Naive thymus-derived CD4-positive, alpha-beta T cell (primary cell): ENCODE measurements around the gene CPAMD8. TPM values are rescaled to one million over a fixed set of nuclear protein-coding genes. Genes with fewer than 3 reads are reported as not detected.
A peak's percentile ranks its signal among the peaks of the same experiment; 100 is the strongest.

Experiments
- ATAC-seq: fragments of 150-1000 bp; cut with Tn5 transposase; 2 replicates; pipeline ENCODE4 v1.10.0; 2021; ENCODE audit warnings: mild to moderate bottlenecking, moderate library complexity
- CTCF ChIA-PET: fragments of 350-600 bp; sonication (Branson Sonifier 250); formaldehyde crosslinking; loops from one replicate; lab custom pipeline; 2021; ENCODE audit warnings: antibody characterized with exemption; lab: Charles Lee
- POLR2A ChIA-PET: fragments of 350-600 bp; sonication (Branson Sonifier 250); formaldehyde crosslinking; loops from one replicate; lab custom pipeline; 2021; ENCODE audit warnings: antibody characterized with exemption, inconsistent platforms; lab: Charles Lee
- DNase-seq, 9 donors: peaks; one replicate each; pipeline versions ENCODE4 v3.0.0 to v3.0.0-alpha.2; 2020 to 2022; ENCODE audit warnings: mixed read lengths in 1 of 9
- H3K27ac ChIP-seq: one replicate; pipeline ENCODE4 v1.7.0; 2013; ENCODE audit warnings: mild to moderate bottlenecking, low read depth, low read length, moderate library complexity
- H3K27me3 ChIP-seq, 2 donors: one replicate each; pipeline ENCODE4 v1.7.0; 2013; ENCODE audit warnings: low read length in 2 of 2, mild to moderate bottlenecking in 2 of 2, moderate library complexity in 2 of 2; ENCODE audit not compliant: control insufficient read depth in 2 of 2, insufficient read depth in 2 of 2
- H3K36me3 ChIP-seq, 3 experiments: 1 replicate in 2 of 3; 2 replicates in 1 of 3; pipeline ENCODE4 v1.7.0; 2013; ENCODE audit warnings: low read length in 3 of 3, mild to moderate bottlenecking in 3 of 3, moderate library complexity in 1 of 3; ENCODE audit not compliant: insufficient read depth in 3 of 3, control insufficient read depth in 2 of 3
- H3K4me1 ChIP-seq, 2 donors: one replicate each; pipeline ENCODE4 v1.7.0; 2013; ENCODE audit warnings: low read length in 2 of 2, mild to moderate bottlenecking in 2 of 2, moderate library complexity in 1 of 2; ENCODE audit not compliant: control insufficient read depth in 2 of 2, insufficient read depth in 2 of 2
- H3K4me3 ChIP-seq: 2 replicates; pipeline ENCODE4 v1.7.0; 2013; ENCODE audit warnings: mild to moderate bottlenecking, low read length
- H3K9me3 ChIP-seq, 3 experiments: 1 replicate in 2 of 3; 2 replicates in 1 of 3; pipeline ENCODE4 v1.7.0; 2013; ENCODE audit warnings: low read length in 3 of 3; ENCODE audit not compliant: control insufficient read depth in 2 of 3
- H3K27ac Mint-ChIP-seq, 9 donors: one replicate each; pipeline ENCODE4 v1.8.0; 2020 to 2022; ENCODE audit warnings: mixed read lengths in 9 of 9, mild to moderate bottlenecking in 8 of 9, moderate library complexity in 5 of 9, inconsistent platforms in 2 of 9
- H3K27me3 Mint-ChIP-seq, 5 donors: one replicate each; pipeline ENCODE4 v1.8.0; 2021 to 2022; ENCODE audit warnings: mixed read lengths in 5 of 5, mild to moderate bottlenecking in 1 of 5
- H3K36me3 Mint-ChIP-seq, 5 donors: one replicate each; pipeline ENCODE4 v1.8.0; 2020 to 2022; ENCODE audit warnings: mixed read lengths in 5 of 5, mild to moderate bottlenecking in 3 of 5, inconsistent platforms in 1 of 5
- H3K4me1 Mint-ChIP-seq, 7 donors: one replicate each; pipeline ENCODE4 v1.8.0; 2020 to 2022; ENCODE audit warnings: mixed read lengths in 7 of 7, mild to moderate bottlenecking in 3 of 7, inconsistent platforms in 1 of 7
- H3K4me3 Mint-ChIP-seq, 10 donors: one replicate each; pipeline ENCODE4 v1.8.0; 2020 to 2022; ENCODE audit warnings: mild to moderate bottlenecking in 10 of 10, mixed read lengths in 10 of 10, moderate library complexity in 6 of 10, inconsistent platforms in 2 of 10
- H3K9me3 Mint-ChIP-seq, 11 donors: one replicate each; pipeline ENCODE4 v1.8.0; 2020 to 2022; ENCODE audit warnings: mixed read lengths in 11 of 11, mild to moderate bottlenecking in 4 of 11, inconsistent platforms in 1 of 11, moderate library complexity in 1 of 11
- intact Hi-C, 2 donors: fragments of 100-400 bp; cut with micrococcal nuclease; formaldehyde crosslinking; loops; one replicate each; pipeline ENCODE4 v1.15.1; 2023
- polyA plus RNA-seq, 2 donors: library from polyadenylated mRNA; unstranded; fragments of 300-500 nt; fragmentation: Illumina TruSeq; gene quantifications; one replicate each; pipeline ENCODE4 v1.2.3, GENCODE V29; 2021
- total RNA-seq, 6 experiments: library from RNA in 5 of 6; stranded (reverse) in 5 of 6; gene quantifications; 1 replicate in 5 of 6; 2 replicates in 1 of 6; pipeline ENCODE4 v1.2.3 and lab custom pipeline; 2021 to 2026

Gene CPAMD8
- total and polyA plus RNA-seq, 7 experiments from 2014 or later, result 0.18 to 6.6 (median 2.4) TPM

- Histone ChIP-seq H3K9me3 (peaks cover 0 to 14% (median 0%) of the 10 kb centered on the region in 3 experiments), H3K27me3 (no peaks in the 10 kb centered on the region), H3K4me1 (no peaks in the 10 kb centered on the region), H3K4me3 (no peak overlapping the region), H3K36me3 (no peaks in the 10 kb centered on the region), H3K27ac (no peak overlapping the region)
- POLR2A ChIA-PET, result no interaction called here
- Mint-ChIP-seq H3K9me3 (peaks cover 0 to 20% (median 6%) of the 10 kb centered on the region in 11 donors), H3K4me1 (peaks cover 0 to 7% (median 0%) of the 10 kb centered on the region in 7 donors), H3K36me3 (peaks cover 1 to 15% (median 4%) of the 10 kb centered on the region in 5 donors), H3K27me3 (peaks cover 0 to 24% (median 0%) of the 10 kb centered on the region in 5 donors), H3K27ac (no peak overlapping the region), H3K4me3 (no peak overlapping the region)
- intact Hi-C loops, result no loop called here
- CTCF ChIA-PET, result no interaction called here
- ATAC-seq (no peak), DNase-seq (no peak)
These were observed 105.6 kb downstream of the CPAMD8 start for GRCh38 chr19:16920816-16921529.

DNA sequence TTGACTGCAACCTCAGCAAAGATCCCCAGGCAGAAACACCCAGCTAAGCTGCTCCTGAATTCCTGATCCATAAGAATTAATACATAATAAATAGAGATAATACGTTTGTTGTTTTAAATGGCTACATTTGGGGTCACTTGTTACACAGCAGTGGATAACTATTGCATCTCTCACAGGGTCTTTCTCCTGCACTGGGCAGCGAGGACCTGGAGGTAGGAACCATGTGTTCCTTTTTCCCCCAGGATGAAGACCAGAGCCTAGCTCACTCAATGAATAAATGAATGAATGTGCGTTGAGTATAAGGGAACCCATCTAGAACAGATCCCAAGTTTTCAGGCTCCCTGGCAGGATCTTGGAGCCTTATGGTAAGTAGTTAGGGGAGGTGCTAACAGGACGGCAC, 107.1 kb downstream of the CPAMD8 start:
- H3K36me3 Mint-ChIP-seq, result peaks cover 0 to 8% (median 0%) of the 10 kb centered on the region in 5 donors
- ChIA-PET POLR2A (no interaction called here), CTCF (interaction anchor here (0.6 kb wide), 2 partner anchors 109 to 1216 kb away, joined by 3 read pairs; no protein-coding TSS in a partner anchor)
- no peak overlapping the region for H3K27ac Mint-ChIP-seq
- DNase-seq (no peak), ATAC-seq (no peak)
- Histone ChIP-seq H3K9me3 (peaks cover 0 to 16% (median 0%) of the 10 kb centered on the region in 3 experiments), H3K36me3 (no peaks in the 10 kb centered on the region), H3K4me3 (no peak overlapping the region), H3K4me1 (no peaks in the 10 kb centered on the region), H3K27ac (no peak overlapping the region), H3K27me3 (no peaks in the 10 kb centered on the region)
- H3K4me1 Mint-ChIP-seq, result peaks cover 0 to 7% (median 0%) of the 10 kb centered on the region in 7 donors
- peaks cover 0 to 30% (median 0%) of the 10 kb centered on the region in 5 donors for H3K27me3 Mint-ChIP-seq
- intact Hi-C loops, result no loop called here
- H3K4me3 Mint-ChIP-seq, result no peak overlapping the region
- peaks cover 0 to 23% (median 7%) of the 10 kb centered on the region in 11 donors for H3K9me3 Mint-ChIP-seq

DNA sequence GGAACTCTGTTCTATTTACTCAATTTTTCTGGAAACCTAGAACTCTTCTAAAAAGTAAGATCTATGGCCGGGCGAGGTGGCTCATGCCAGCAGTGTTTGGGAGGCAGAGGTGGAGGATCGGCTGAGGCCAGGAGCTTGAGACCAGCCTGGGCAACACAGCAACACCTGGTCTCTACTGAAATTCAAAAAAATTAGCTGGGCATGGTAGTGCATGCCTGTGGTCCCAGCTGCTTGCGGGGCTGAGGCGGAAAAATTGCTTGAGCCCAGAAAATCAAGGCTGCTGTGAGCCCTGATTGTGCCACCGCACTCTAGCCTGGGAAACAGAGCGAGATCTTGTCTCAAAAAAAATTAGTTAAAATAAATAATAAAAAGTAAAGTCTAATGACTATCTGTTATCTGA, 109.2 kb downstream of the CPAMD8 start:
- ChIA-PET POLR2A (no interaction called here), CTCF (no interaction called here)
- DNase-seq (no peak), ATAC-seq (no peak)
- Mint-ChIP-seq H3K36me3 (peaks cover 0 to 20% (median 11%) of the 10 kb centered on the region in 5 donors), H3K27ac (peak overlapping the region in 1 of 9 donors; percentile 13), H3K4me1 (peaks cover 0 to 2% (median 0%) of the 10 kb centered on the region in 7 donors), H3K4me3 (no peak overlapping the region), H3K27me3 (peaks cover 0 to 30% (median 0%) of the 10 kb centered on the region in 5 donors), H3K9me3 (peaks cover 3 to 38% (median 20%) of the 10 kb centered on the region in 11 donors)
- intact Hi-C loops, result no loop called here
- H3K27ac ChIP-seq, result no peak overlapping the region
- H3K9me3 ChIP-seq, result peaks cover 0 to 35% (median 0%) of the 10 kb centered on the region in 3 experiments
- H3K4me3 ChIP-seq, result no peak overlapping the region
- H3K4me1 ChIP-seq, result no peaks in the 10 kb centered on the region
- H3K36me3 ChIP-seq, result no peaks in the 10 kb centered on the region
- no peaks in the 10 kb centered on the region for H3K27me3 ChIP-seq

- intact Hi-C loops, result no loop called here
- peaks cover 0 to 2% (median 0%) of the 10 kb centered on the region in 7 donors for H3K4me1 Mint-ChIP-seq
- Histone ChIP-seq H3K27ac (no peak overlapping the region), H3K4me3 (no peak overlapping the region), H3K36me3 (no peaks in the 10 kb centered on the region), H3K4me1 (no peaks in the 10 kb centered on the region), H3K27me3 (no peaks in the 10 kb centered on the region), H3K9me3 (peaks cover 0 to 35% (median 0%) of the 10 kb centered on the region in 3 experiments)
- POLR2A ChIA-PET, result interaction anchor here (0.5 kb wide), 1 partner anchor 967 kb away, joined by 3 read pairs; no protein-coding TSS in a partner anchor
- peaks cover 0 to 21% (median 15%) of the 10 kb centered on the region in 5 donors for H3K36me3 Mint-ChIP-seq
- ATAC-seq, result no peak
- peaks cover 0 to 30% (median 0%) of the 10 kb centered on the region in 5 donors for H3K27me3 Mint-ChIP-seq
- DNase-seq, result no peak
- CTCF ChIA-PET, result no interaction called here
- no peak overlapping the region for H3K27ac Mint-ChIP-seq
- H3K9me3 Mint-ChIP-seq, result peaks cover 7 to 51% (median 24%) of the 10 kb centered on the region in 11 donors
- H3K4me3 Mint-ChIP-seq, result no peak overlapping the region
These were observed 110.9 kb downstream of the CPAMD8 start for GRCh38 chr19:16915734-16916133.

GRCh38 chr19:16915135-16915534, 111.5 kb downstream of the CPAMD8 start:
- no peaks in the 10 kb centered on the region for H3K36me3 ChIP-seq
- Mint-ChIP-seq H3K27ac (no peak overlapping the region), H3K27me3 (peaks cover 0 to 30% (median 0%) of the 10 kb centered on the region in 5 donors), H3K4me1 (peaks cover 0 to 2% (median 0%) of the 10 kb centered on the region in 7 donors), H3K4me3 (no peak overlapping the region), H3K36me3 (peaks cover 0 to 21% (median 15%) of the 10 kb centered on the region in 5 donors), H3K9me3 (peaks cover 7 to 54% (median 24%) of the 10 kb centered on the region in 11 donors)
- ChIA-PET POLR2A (interaction anchor here (0.5 kb wide), 1 partner anchor 968 kb away, joined by 3 read pairs; no protein-coding TSS in a partner anchor), CTCF (no interaction called here)
- no peak overlapping the region for H3K4me3 ChIP-seq
- H3K27me3 ChIP-seq, result no peaks in the 10 kb centered on the region
- H3K27ac ChIP-seq, result no peak overlapping the region
- intact Hi-C loops, result no loop called here
- H3K4me1 ChIP-seq, result no peaks in the 10 kb centered on the region
- DNase-seq (no peak), ATAC-seq (no peak)
- H3K9me3 ChIP-seq, result peaks cover 0 to 35% (median 0%) of the 10 kb centered on the region in 3 experiments

DNA sequence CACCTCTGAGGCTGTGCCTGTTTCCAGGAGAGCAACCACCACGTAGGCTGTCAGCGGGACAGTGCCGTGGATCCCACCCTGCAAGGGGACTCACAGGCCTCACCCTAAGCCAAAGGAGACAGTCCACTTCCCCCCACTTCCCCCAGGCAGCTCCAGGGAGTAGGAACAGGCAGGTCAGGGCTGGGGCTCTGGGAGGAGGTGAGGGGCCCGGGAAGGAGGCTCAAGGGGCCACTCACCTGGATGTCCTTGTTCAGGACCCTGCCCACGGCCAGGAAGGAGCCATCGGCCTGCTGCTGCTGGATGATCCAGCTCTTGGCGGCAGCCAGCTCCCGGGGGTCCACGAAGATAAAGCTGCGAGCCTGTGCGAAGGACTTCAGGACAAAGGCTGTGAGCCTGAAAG, 112.2 kb downstream of the CPAMD8 start:
- H3K4me1 ChIP-seq, result no peaks in the 10 kb centered on the region
- Mint-ChIP-seq H3K27ac (no peak overlapping the region), H3K4me3 (no peak overlapping the region), H3K9me3 (peaks cover 4 to 53% (median 21%) of the 10 kb centered on the region in 11 donors), H3K27me3 (peaks cover 0 to 23% (median 0%) of the 10 kb centered on the region in 5 donors), H3K36me3 (peaks cover 0 to 21% (median 15%) of the 10 kb centered on the region in 5 donors), H3K4me1 (peaks cover 0 to 2% (median 0%) of the 10 kb centered on the region in 7 donors)
- no peak overlapping the region for H3K27ac ChIP-seq
- intact Hi-C loops, result no loop called here
- H3K9me3 ChIP-seq, result peaks cover 0 to 31% (median 0%) of the 10 kb centered on the region in 3 experiments
- ChIA-PET POLR2A (no interaction called here), CTCF (no interaction called here)
- DNase-seq, result no peak
- H3K36me3 ChIP-seq, result no peaks in the 10 kb centered on the region
- no peaks in the 10 kb centered on the region for H3K27me3 ChIP-seq
- no peak overlapping the region for H3K4me3 ChIP-seq
- ATAC-seq, result no peak
